Panc1 (cell line): ENCODE results near the gene ARHGAP31. TPM values are rescaled to one million over a fixed set of nuclear protein-coding genes. Genes with fewer than 3 reads are reported as not detected.

Experiments used
- ATAC-seq: fragments of 200-7000 bp; cut with Tn5 transposase; 2 replicates; pipeline ENCODE4 v1.9.1; 2020; ENCODE audit warnings: mild to moderate bottlenecking, moderate library complexity
- BruUV-seq: library from RNA; stranded (reverse); fragments of 400-500 nt; replicated peaks from 2 replicates; lab custom pipeline; 2021; lab: Mats Ljungman, UMichigan
- CTCF ChIA-PET: fragments of 300-600 bp; sonication (Branson Sonifier 250); formaldehyde crosslinking; loops from one replicate; lab custom pipeline; 2022; ENCODE audit warnings: antibody characterized with exemption; lab: Charles Lee
- POLR2A ChIA-PET: fragments of 300-600 bp; sonication (Branson Sonifier 250); formaldehyde crosslinking; loops from one replicate; lab custom pipeline; 2022; ENCODE audit warnings: antibody characterized with exemption; lab: Charles Lee
- DNase-seq: peaks from one replicate; pipeline ENCODE4 v3.0.0-alpha.2; 2010; ENCODE audit warnings: low read depth, low spot score
- H3K27ac ChIP-seq: 2 replicates; pipeline ENCODE4 v1.5.1; 2011; ENCODE audit warnings: mild to moderate bottlenecking, low read length, inconsistent platforms
- H3K27me3 ChIP-seq: fragments of 200-500 bp; sonication (Bioruptor generic); 2 replicates; pipeline ENCODE4 v1.6.0; 2014; ENCODE audit warnings: low read length, inconsistent platforms; ENCODE audit not compliant: control insufficient read depth, insufficient read depth
- H3K36me3 ChIP-seq: fragments of 200-500 bp; sonication (Bioruptor generic); 2 replicates; pipeline ENCODE4 v1.5.1; 2014; ENCODE audit warnings: inconsistent platforms, mild to moderate bottlenecking, low read length, moderate library complexity; ENCODE audit not compliant: control insufficient read depth, insufficient read depth
- H3K4me1 ChIP-seq: 2 replicates; pipeline ENCODE4 v1.5.1; 2011; ENCODE audit warnings: inconsistent platforms, mild to moderate bottlenecking, low read length, moderate library complexity; ENCODE audit not compliant: control insufficient read depth, insufficient read depth
- H3K4me3 ChIP-seq, 2 experiments: 2 replicates each; pipeline ENCODE4 v1.5.1; 2011 to 2012; ENCODE audit warnings: low read depth in 2 of 2, low read length in 2 of 2, mild to moderate bottlenecking in 2 of 2, inconsistent platforms in 1 of 2, moderate library complexity in 1 of 2
- H3K9me3 ChIP-seq: fragments of 200-500 bp; sonication (Bioruptor generic); 2 replicates; pipeline ENCODE4 v1.5.1; 2014; ENCODE audit warnings: low read depth, mild to moderate bottlenecking, inconsistent platforms, low read length, moderate library complexity; ENCODE audit not compliant: control insufficient read depth, insufficient read depth
- POLR2AphosphoS5 ChIP-seq: IDR thresholded peaks from 2 replicates; pipeline ENCODE4 v1.6.1; 2012; ENCODE audit warnings: mild to moderate bottlenecking, low read depth, low read length, moderate library complexity
- SIN3A ChIP-seq: IDR thresholded peaks from 2 replicates; pipeline ENCODE4 v1.6.1; 2012; ENCODE audit warnings: low read depth, mild to moderate bottlenecking, low read length, moderate library complexity, borderline replicate concordance; ENCODE audit not compliant: insufficient read depth
- TCF7L2 ChIP-seq: IDR thresholded peaks from 2 replicates; pipeline ENCODE4 v1.6.1; 2011; ENCODE audit warnings: mild to moderate bottlenecking, low read depth, low read length, inconsistent platforms
- in situ Hi-C: cut with HindIII; loops from 2 replicates; pipeline ENCODE4 v1.10.0; 2016; ENCODE audit warnings: low sequenced_read_pairs, low pct_unique_long_range_greater_than_20kb
- intact Hi-C: fragments of 100-400 bp; cut with micrococcal nuclease; formaldehyde crosslinking; loops from one replicate; pipeline ENCODE4 v1.10.0; 2022; ENCODE audit not compliant: unreplicated experiment
- total RNA-seq: library from RNA; stranded (reverse); gene quantifications from one replicate; pipeline ENCODE4 v1.2.1, GENCODE V29; 2021; ENCODE audit not compliant: unreplicated experiment
- TF ChIP-seq, protein P1 (sequence below): fragments of 450-650 bp; IDR thresholded peaks from 2 replicates; pipeline ENCODE4 v1.5.1; 2017; ENCODE audit warnings: mild to moderate bottlenecking
- TF ChIP-seq, protein P2 (sequence below), 2 experiments: IDR thresholded peaks; 2 replicates each; pipeline ENCODE4 v1.6.1; 2011 to 2012; ENCODE audit warnings: low read depth in 2 of 2, control low read depth in 1 of 2, low read length in 1 of 2, mild to moderate bottlenecking in 1 of 2, moderate library complexity in 1 of 2; ENCODE audit not compliant: insufficient read depth in 1 of 2

The ARHGAP31 gene
- total RNA-seq, 1 experiment from 2014 or later, result 7.6 TPM

DNA sequence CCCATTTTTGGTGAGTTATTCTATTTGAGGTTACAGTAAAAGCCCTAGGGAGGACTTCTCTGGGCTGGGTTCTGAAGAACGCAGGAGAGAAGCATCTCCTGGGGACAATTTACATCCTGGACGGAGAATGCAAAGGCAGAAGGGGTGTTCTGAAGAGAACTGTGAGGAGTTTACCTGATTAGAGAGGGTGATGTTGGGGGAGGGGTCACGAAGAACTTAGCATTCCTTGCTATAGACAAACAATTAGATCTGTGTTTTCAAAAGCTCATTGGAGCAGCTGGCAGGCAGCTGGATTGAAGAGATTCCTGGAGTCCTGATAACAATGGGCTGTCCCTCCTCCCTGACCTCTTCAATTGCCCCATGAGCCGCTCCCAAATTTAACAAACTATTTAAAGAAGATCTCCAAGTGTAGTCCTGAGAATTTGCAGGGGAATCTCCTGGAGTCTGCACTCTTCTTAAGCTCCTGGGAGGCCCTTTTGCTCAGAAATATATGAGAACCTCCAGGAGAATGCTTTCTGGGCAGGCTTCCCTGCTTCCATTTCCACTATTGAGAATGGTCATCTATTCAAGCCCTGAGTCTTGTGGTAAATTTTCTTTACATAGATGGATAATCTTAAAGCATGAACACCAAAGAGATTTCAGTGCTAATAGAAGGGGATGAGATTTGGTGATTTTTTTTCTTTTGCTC is 55.3 kb downstream of the ARHGAP31 start:
- in situ Hi-C loops, result no loop called here
- DNase-seq (no peak), ATAC-seq (no peak)
- no peaks in the 10 kb centered on the region for H3K4me1 ChIP-seq
- H3K36me3 ChIP-seq, result no peaks in the 10 kb centered on the region
- no peak overlapping the region for H3K4me3 ChIP-seq
- POLR2A ChIA-PET, result no interaction called here
- CTCF ChIA-PET, result no interaction called here
- no peaks in the 10 kb centered on the region for H3K27me3 ChIP-seq
- no peak for TF ChIP-seq SIN3A
- TF ChIP-seq, protein P1, sequence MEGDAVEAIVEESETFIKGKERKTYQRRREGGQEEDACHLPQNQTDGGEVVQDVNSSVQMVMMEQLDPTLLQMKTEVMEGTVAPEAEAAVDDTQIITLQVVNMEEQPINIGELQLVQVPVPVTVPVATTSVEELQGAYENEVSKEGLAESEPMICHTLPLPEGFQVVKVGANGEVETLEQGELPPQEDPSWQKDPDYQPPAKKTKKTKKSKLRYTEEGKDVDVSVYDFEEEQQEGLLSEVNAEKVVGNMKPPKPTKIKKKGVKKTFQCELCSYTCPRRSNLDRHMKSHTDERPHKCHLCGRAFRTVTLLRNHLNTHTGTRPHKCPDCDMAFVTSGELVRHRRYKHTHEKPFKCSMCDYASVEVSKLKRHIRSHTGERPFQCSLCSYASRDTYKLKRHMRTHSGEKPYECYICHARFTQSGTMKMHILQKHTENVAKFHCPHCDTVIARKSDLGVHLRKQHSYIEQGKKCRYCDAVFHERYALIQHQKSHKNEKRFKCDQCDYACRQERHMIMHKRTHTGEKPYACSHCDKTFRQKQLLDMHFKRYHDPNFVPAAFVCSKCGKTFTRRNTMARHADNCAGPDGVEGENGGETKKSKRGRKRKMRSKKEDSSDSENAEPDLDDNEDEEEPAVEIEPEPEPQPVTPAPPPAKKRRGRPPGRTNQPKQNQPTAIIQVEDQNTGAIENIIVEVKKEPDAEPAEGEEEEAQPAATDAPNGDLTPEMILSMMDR, result no peak
- TF ChIP-seq, protein P2, sequence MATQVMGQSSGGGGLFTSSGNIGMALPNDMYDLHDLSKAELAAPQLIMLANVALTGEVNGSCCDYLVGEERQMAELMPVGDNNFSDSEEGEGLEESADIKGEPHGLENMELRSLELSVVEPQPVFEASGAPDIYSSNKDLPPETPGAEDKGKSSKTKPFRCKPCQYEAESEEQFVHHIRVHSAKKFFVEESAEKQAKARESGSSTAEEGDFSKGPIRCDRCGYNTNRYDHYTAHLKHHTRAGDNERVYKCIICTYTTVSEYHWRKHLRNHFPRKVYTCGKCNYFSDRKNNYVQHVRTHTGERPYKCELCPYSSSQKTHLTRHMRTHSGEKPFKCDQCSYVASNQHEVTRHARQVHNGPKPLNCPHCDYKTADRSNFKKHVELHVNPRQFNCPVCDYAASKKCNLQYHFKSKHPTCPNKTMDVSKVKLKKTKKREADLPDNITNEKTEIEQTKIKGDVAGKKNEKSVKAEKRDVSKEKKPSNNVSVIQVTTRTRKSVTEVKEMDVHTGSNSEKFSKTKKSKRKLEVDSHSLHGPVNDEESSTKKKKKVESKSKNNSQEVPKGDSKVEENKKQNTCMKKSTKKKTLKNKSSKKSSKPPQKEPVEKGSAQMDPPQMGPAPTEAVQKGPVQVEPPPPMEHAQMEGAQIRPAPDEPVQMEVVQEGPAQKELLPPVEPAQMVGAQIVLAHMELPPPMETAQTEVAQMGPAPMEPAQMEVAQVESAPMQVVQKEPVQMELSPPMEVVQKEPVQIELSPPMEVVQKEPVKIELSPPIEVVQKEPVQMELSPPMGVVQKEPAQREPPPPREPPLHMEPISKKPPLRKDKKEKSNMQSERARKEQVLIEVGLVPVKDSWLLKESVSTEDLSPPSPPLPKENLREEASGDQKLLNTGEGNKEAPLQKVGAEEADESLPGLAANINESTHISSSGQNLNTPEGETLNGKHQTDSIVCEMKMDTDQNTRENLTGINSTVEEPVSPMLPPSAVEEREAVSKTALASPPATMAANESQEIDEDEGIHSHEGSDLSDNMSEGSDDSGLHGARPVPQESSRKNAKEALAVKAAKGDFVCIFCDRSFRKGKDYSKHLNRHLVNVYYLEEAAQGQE (IDR thresholded peaks at IDR 0.05; ENCODE audit: insufficient read depth in 1 of 2, low read depth in 2 of 2, low read length in 1 of 2), result no peak
- intact Hi-C loops, result no loop called here
- H3K27ac ChIP-seq, result no peak overlapping the region
- no peaks in the 10 kb centered on the region for H3K9me3 ChIP-seq
- no TSS peak for BruUV-seq

- Histone ChIP-seq H3K4me1 (no peaks in the 10 kb centered on the region), H3K36me3 (no peaks in the 10 kb centered on the region), H3K4me3 (no peak overlapping the region), H3K9me3 (no peaks in the 10 kb centered on the region), H3K27me3 (no peaks in the 10 kb centered on the region), H3K27ac (no peak overlapping the region)
- no peak for DNase-seq
- in situ Hi-C loops, result no loop called here
- no TSS peak for BruUV-seq
- intact Hi-C loops, result no loop called here
- no peak for ATAC-seq
- POLR2A ChIA-PET, result no interaction called here
- no peak for TF ChIP-seq POLR2AphosphoS5
- TF ChIP-seq, protein P2 (IDR thresholded peaks at IDR 0.05; ENCODE audit: insufficient read depth in 1 of 2, low read depth in 2 of 2, low read length in 1 of 2), result no peak
- no peak for TF ChIP-seq SIN3A
- TF ChIP-seq, protein P1, result no peak
- TF ChIP-seq TCF7L2, result no peak
- CTCF ChIA-PET, result no interaction called here
Measured at GRCh38 chr3:119350114-119350513, 55.9 kb downstream of the ARHGAP31 start.
